Esophagus squamous epithelium (tissue), 5 donors: ENCODE results near the gene TIPIN. TPM values are rescaled to one million over a fixed set of nuclear protein-coding genes. Genes with fewer than 3 reads are reported as not detected.
A peak's percentile ranks its signal among the peaks of the same experiment; 100 is the strongest.
"Not testable (repeated sequence)": the region's sequence is repeated elsewhere in the genome, so short reads cannot be mapped to it uniquely, and the experiment has no call there.

Source experiments
- DNase-seq: peaks from one replicate; lab custom pipeline; 2025; lab: John Stamatoyannopoulos, UW
- H3K27ac ChIP-seq, 4 donors: fragments of 200-600 bp; sonication (generic); one replicate each; pipeline ENCODE4 v1.5.1; 2016 to 2019; ENCODE audit warnings: mild to moderate bottlenecking in 1 of 4
- H3K27me3 ChIP-seq, 4 donors: fragments of 200-600 bp; sonication (generic); 1 replicate in 3 of 4; 2 replicates in 1 of 4; pipeline versions ENCODE4 v1.5.1 to v1.6.0; 2017 to 2021; ENCODE audit warnings: antibody characterized with exemption in 1 of 4
- H3K36me3 ChIP-seq, 3 donors: fragments of 200-600 bp; sonication (generic); one replicate each; pipeline ENCODE4 v1.5.1; 2016 to 2019
- H3K4me1 ChIP-seq, 3 donors: fragments of 200-600 bp; sonication (generic); one replicate each; pipeline ENCODE4 v1.5.1; 2017 to 2019
- H3K4me3 ChIP-seq, 4 donors: fragments of 200-600 bp; sonication (generic); 1 replicate in 3 of 4; 2 replicates in 1 of 4; pipeline ENCODE4 v1.5.1; 2016 to 2019; ENCODE audit warnings: mild to moderate bottlenecking in 2 of 4, moderate library complexity in 1 of 4
- H3K9me3 ChIP-seq, 3 donors: fragments of 200-600 bp; sonication (generic); one replicate each; pipeline ENCODE4 v1.5.1; 2016 to 2019
- POLR2A ChIP-seq, 4 donors: fragments of 450-650 bp; IDR thresholded peaks; one replicate each; pipeline ENCODE4 v1.6.1; 2017; ENCODE audit warnings: antibody characterized with exemption in 4 of 4, mild to moderate bottlenecking in 4 of 4, moderate library complexity in 3 of 4
- WGBS, 2 donors: methylation state at CpG; one replicate each; pipeline ENCODE4 v1.1.5; 2018; 5-methylcytosine and 5-hydroxymethylcytosine counted together
- intact Hi-C: fragments of 100-400 bp; cut with DNase I; formaldehyde crosslinking; loops from one replicate; pipeline ENCODE4 v1.15.0; 2022
- total RNA-seq, 4 donors: library from RNA; depleted of rRNA; stranded (reverse); fragments of >200 nt; gene quantifications; one replicate each; pipeline ENCODE4 v1.1.0, GENCODE V29; 2016
- TF ChIP-seq, protein P1 (sequence below), 6 experiments: fragments of 450-650 bp in 4 of 6; fragments of 200-600 bp in 2 of 6; sonication (generic) in 2 of 6; IDR thresholded peaks; one replicate each; pipeline ENCODE4 v1.5.1; 2016 to 2019; ENCODE audit warnings: antibody characterized with exemption in 6 of 6, mild to moderate bottlenecking in 4 of 6, moderate library complexity in 4 of 6
- donor health status: DM: yes; HTN: yes; CAD: no.

Gene TIPIN
- total RNA-seq, 4 donors from 2014 or later = 2.5 to 10.0 (median 6.7) TPM

GRCh38 chr15:66369773-66370651 lies 13.5 kb upstream of the TIPIN start:
- 11 to 16% methylated on average over 12 of the region's 12 CpGs for WGBS, 2 donors
- no peaks in the 10 kb centered on the region for H3K36me3 ChIP-seq
- intact Hi-C loops = no loop called here
- peak overlapping the region; percentile 68 to 84 (median 75) for H3K27ac ChIP-seq
- peaks cover 0 to 10% (median 0%) of the 10 kb centered on the region in 3 donors for H3K9me3 ChIP-seq
- H3K4me1 ChIP-seq = peaks cover 0 to 17% (median 12%) of the 10 kb centered on the region in 3 donors
- TF ChIP-seq POLR2A (IDR thresholded peaks at IDR 0.05) = no peak
- TF ChIP-seq, protein P1, sequence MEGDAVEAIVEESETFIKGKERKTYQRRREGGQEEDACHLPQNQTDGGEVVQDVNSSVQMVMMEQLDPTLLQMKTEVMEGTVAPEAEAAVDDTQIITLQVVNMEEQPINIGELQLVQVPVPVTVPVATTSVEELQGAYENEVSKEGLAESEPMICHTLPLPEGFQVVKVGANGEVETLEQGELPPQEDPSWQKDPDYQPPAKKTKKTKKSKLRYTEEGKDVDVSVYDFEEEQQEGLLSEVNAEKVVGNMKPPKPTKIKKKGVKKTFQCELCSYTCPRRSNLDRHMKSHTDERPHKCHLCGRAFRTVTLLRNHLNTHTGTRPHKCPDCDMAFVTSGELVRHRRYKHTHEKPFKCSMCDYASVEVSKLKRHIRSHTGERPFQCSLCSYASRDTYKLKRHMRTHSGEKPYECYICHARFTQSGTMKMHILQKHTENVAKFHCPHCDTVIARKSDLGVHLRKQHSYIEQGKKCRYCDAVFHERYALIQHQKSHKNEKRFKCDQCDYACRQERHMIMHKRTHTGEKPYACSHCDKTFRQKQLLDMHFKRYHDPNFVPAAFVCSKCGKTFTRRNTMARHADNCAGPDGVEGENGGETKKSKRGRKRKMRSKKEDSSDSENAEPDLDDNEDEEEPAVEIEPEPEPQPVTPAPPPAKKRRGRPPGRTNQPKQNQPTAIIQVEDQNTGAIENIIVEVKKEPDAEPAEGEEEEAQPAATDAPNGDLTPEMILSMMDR (IDR thresholded peaks at IDR 0.05) = no peak
- no peak for DNase-seq
- H3K27me3 ChIP-seq = no peaks in the 10 kb centered on the region
- peak overlapping the region in 3 of 4 donors; percentile 33 to 62 (median 39) for H3K4me3 ChIP-seq

- H3K4me3 ChIP-seq = no peak overlapping the region
- TF ChIP-seq, protein P1 (IDR thresholded peaks at IDR 0.05) = no peak
- TF ChIP-seq POLR2A (IDR thresholded peaks at IDR 0.05) = no peak
- H3K27me3 ChIP-seq = no peaks in the 10 kb centered on the region
- no peaks in the 10 kb centered on the region for H3K36me3 ChIP-seq
- H3K4me1 ChIP-seq = peaks cover 0 to 18% (median 5%) of the 10 kb centered on the region in 3 donors
- H3K27ac ChIP-seq = no peak overlapping the region
- DNase-seq = no peak
- WGBS, 2 donors = 81 to 96% methylated on average over 3 of the region's 3 CpGs
- no peaks in the 10 kb centered on the region for H3K9me3 ChIP-seq
- intact Hi-C loops = no loop called here
Measured at GRCh38 chr15:66364944-66365528, 8.6 kb upstream of the TIPIN start.

DNA sequence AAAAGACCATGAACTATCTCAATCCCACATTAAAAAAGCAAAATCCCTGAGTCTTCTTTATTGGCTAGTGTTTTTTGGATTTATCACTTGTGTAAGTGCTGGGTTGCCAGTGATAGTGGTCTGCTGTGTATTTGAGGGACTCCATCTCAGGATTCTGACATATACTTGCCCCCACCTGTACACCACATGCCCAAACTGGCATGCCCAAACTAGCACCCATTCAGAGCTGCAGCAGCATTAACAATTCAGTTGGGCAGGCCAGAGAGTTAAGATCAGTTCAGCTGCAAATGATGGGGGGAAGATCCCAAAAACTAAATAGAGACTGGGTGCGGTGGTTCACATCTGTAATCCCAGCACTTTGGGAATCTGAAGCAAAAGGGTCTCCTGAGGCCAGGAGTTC lies 6.3 kb upstream of the TIPIN start:
- Histone ChIP-seq H3K4me1 (peaks cover 0 to 11% (median 0%) of the 10 kb centered on the region in 3 donors), H3K36me3 (no peaks in the 10 kb centered on the region), H3K9me3 (no peaks in the 10 kb centered on the region), H3K4me3 (no peak overlapping the region), H3K27me3 (no peaks in the 10 kb centered on the region), H3K27ac (no peak overlapping the region)
- 47% methylated on average over 1 of the region's 1 CpG; no CpG with 5 or more reads in 1 of the 2 donors for WGBS, 2 donors
- DNase-seq = no peak
- TF ChIP-seq, protein P1 (IDR thresholded peaks at IDR 0.05) = no peak
- no peak for TF ChIP-seq POLR2A (IDR thresholded peaks at IDR 0.05)
- intact Hi-C loops = no loop called here

DNA sequence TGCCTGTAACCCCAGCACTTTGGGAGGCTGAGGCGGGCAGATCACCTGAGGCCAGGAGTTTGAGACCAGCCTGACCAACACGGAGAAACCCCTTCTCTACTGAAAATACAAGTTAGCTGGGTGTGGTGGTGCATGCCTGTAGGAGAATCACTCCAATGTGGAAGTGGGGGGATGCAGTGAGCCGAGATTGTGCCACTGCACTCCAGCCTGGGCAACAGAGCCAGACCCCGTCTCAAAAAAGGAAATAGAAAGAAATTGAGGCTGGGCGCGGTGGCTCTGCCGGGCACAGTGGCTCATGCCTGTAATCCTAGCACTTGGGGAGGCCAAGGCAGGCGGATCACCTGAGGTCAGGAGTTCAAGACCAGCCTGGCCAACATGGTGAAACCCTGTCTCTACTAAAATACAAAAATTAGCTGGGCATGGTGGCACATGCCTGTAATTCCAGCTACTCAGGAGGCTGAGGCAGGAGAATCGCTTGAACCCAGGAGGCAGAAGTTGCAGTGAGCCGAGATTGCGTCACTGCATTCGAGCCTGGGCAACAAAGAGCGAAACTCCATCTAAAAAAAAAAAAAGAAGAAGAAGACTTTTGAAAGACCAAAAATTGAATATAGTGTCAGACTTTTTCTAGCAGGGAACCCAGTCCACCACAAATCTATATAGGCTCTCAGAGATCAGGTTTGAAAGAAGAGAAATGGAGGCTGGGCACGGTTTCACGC lies 5.4 kb upstream of the TIPIN start:
- H3K9me3 ChIP-seq, intact Hi-C loops, DNase-seq, H3K4me3 ChIP-seq, H3K27ac ChIP-seq, H3K27me3 ChIP-seq, H3K36me3 ChIP-seq: not testable (repeated sequence)
- H3K4me1 ChIP-seq = peaks cover 0 to 16% (median 0%) of the 10 kb centered on the region in 3 donors
- 77 to 79% methylated on average over 15 of the region's 15 CpGs for WGBS, 2 donors

DNA sequence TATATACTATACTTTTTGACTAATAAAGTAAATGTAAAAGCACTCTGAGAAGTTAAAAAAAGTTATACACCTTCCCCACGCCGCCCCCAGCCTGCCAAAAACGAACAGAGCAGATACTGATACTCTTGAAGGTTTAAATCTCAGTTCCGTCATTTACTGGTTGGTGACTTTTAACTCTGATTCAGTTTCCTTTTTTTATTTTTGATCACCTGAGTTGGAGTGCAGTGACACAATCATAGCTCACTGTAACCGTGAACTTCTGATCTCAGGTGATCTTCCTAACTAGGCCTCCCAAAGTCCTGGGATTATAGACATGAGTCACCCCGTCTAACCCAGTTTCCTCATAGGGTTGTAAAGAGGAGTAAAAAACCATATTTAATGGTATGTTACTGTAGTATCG lies 3.3 kb upstream of the TIPIN start:
- Histone ChIP-seq H3K4me1 (peaks cover 0 to 34% (median 0%) of the 10 kb centered on the region in 3 donors), H3K36me3 (no peaks in the 10 kb centered on the region), H3K27ac (peak overlapping the region; percentile 30 to 89 (median 76)), H3K27me3 (no peaks in the 10 kb centered on the region), H3K4me3 (no peak overlapping the region), H3K9me3 (no peaks in the 10 kb centered on the region)
- intact Hi-C loops = no loop called here
- no peak for DNase-seq
- no peak for TF ChIP-seq POLR2A (IDR thresholded peaks at IDR 0.05)
- WGBS, 2 donors = 44 to 55% methylated on average over 7 of the region's 7 CpGs
